Panc1 (cell line): ENCODE measurements around the gene CLEC12A. TPM values are rescaled to one million over a fixed set of nuclear protein-coding genes. Genes with fewer than 3 reads are reported as not detected.

Experiments used
- ATAC-seq: fragments of 200-7000 bp; cut with Tn5 transposase; 2 replicates; pipeline ENCODE4 v1.9.1; 2020; ENCODE audit warnings: mild to moderate bottlenecking, moderate library complexity
- BruUV-seq: library from RNA; stranded (reverse); fragments of 400-500 nt; replicated peaks from 2 replicates; lab custom pipeline; 2021; lab: Mats Ljungman, UMichigan
- CTCF ChIA-PET: fragments of 300-600 bp; sonication (Branson Sonifier 250); formaldehyde crosslinking; loops from one replicate; lab custom pipeline; 2022; ENCODE audit warnings: antibody characterized with exemption; lab: Charles Lee
- POLR2A ChIA-PET: fragments of 300-600 bp; sonication (Branson Sonifier 250); formaldehyde crosslinking; loops from one replicate; lab custom pipeline; 2022; ENCODE audit warnings: antibody characterized with exemption; lab: Charles Lee
- DNase-seq: peaks from one replicate; pipeline ENCODE4 v3.0.0-alpha.2; 2010; ENCODE audit warnings: low read depth, low spot score
- H3K27ac ChIP-seq: 2 replicates; pipeline ENCODE4 v1.5.1; 2011; ENCODE audit warnings: mild to moderate bottlenecking, low read length, inconsistent platforms
- H3K27me3 ChIP-seq: fragments of 200-500 bp; sonication (Bioruptor generic); 2 replicates; pipeline ENCODE4 v1.6.0; 2014; ENCODE audit warnings: low read length, inconsistent platforms; ENCODE audit not compliant: control insufficient read depth, insufficient read depth
- H3K36me3 ChIP-seq: fragments of 200-500 bp; sonication (Bioruptor generic); 2 replicates; pipeline ENCODE4 v1.5.1; 2014; ENCODE audit warnings: inconsistent platforms, mild to moderate bottlenecking, low read length, moderate library complexity; ENCODE audit not compliant: control insufficient read depth, insufficient read depth
- H3K4me1 ChIP-seq: 2 replicates; pipeline ENCODE4 v1.5.1; 2011; ENCODE audit warnings: inconsistent platforms, mild to moderate bottlenecking, low read length, moderate library complexity; ENCODE audit not compliant: control insufficient read depth, insufficient read depth
- H3K4me3 ChIP-seq, 2 experiments: 2 replicates each; pipeline ENCODE4 v1.5.1; 2011 to 2012; ENCODE audit warnings: low read depth in 2 of 2, low read length in 2 of 2, mild to moderate bottlenecking in 2 of 2, inconsistent platforms in 1 of 2, moderate library complexity in 1 of 2
- H3K9me3 ChIP-seq: fragments of 200-500 bp; sonication (Bioruptor generic); 2 replicates; pipeline ENCODE4 v1.5.1; 2014; ENCODE audit warnings: low read depth, mild to moderate bottlenecking, inconsistent platforms, low read length, moderate library complexity; ENCODE audit not compliant: control insufficient read depth, insufficient read depth
- CTCF ChIP-seq: fragments of 450-650 bp; IDR thresholded peaks from 2 replicates; pipeline ENCODE4 v1.5.1; 2017; ENCODE audit warnings: mild to moderate bottlenecking
- POLR2AphosphoS5 ChIP-seq: IDR thresholded peaks from 2 replicates; pipeline ENCODE4 v1.6.1; 2012; ENCODE audit warnings: mild to moderate bottlenecking, low read depth, low read length, moderate library complexity
- REST ChIP-seq, 2 experiments: IDR thresholded peaks; 2 replicates each; pipeline ENCODE4 v1.6.1; 2011 to 2012; ENCODE audit warnings: low read depth in 2 of 2, control low read depth in 1 of 2, low read length in 1 of 2, mild to moderate bottlenecking in 1 of 2, moderate library complexity in 1 of 2; ENCODE audit not compliant: insufficient read depth in 1 of 2
- SIN3A ChIP-seq: IDR thresholded peaks from 2 replicates; pipeline ENCODE4 v1.6.1; 2012; ENCODE audit warnings: low read depth, mild to moderate bottlenecking, low read length, moderate library complexity, borderline replicate concordance; ENCODE audit not compliant: insufficient read depth
- TCF7L2 ChIP-seq: IDR thresholded peaks from 2 replicates; pipeline ENCODE4 v1.6.1; 2011; ENCODE audit warnings: mild to moderate bottlenecking, low read depth, low read length, inconsistent platforms
- in situ Hi-C: cut with HindIII; loops from 2 replicates; pipeline ENCODE4 v1.10.0; 2016; ENCODE audit warnings: low sequenced_read_pairs, low pct_unique_long_range_greater_than_20kb
- intact Hi-C: fragments of 100-400 bp; cut with micrococcal nuclease; formaldehyde crosslinking; loops from one replicate; pipeline ENCODE4 v1.10.0; 2022; ENCODE audit not compliant: unreplicated experiment
- total RNA-seq: library from RNA; stranded (reverse); gene quantifications from one replicate; pipeline ENCODE4 v1.2.1, GENCODE V29; 2021; ENCODE audit not compliant: unreplicated experiment

The CLEC12A gene
- total RNA-seq, 1 experiment from 2014 or later, result not detected

- no peak for DNase-seq
- no peaks in the 10 kb centered on the region for H3K4me1 ChIP-seq
- no peak overlapping the region for H3K27ac ChIP-seq
- H3K9me3 ChIP-seq, result no peaks in the 10 kb centered on the region
- in situ Hi-C loops, result no loop called here
- BruUV-seq, result no TSS peak
- no peak for ATAC-seq
- CTCF ChIA-PET, result no interaction called here
- intact Hi-C loops, result no loop called here
- POLR2A ChIA-PET, result no interaction called here
- TF ChIP-seq TCF7L2 (no peak), REST (IDR thresholded peaks at IDR 0.05; ENCODE audit: insufficient read depth in 1 of 2, low read depth in 2 of 2, low read length in 1 of 2) (no peak), SIN3A (no peak), CTCF (no peak), POLR2AphosphoS5 (no peak)
- H3K27me3 ChIP-seq, result no peaks in the 10 kb centered on the region
- H3K36me3 ChIP-seq, result no peaks in the 10 kb centered on the region
- no peak overlapping the region for H3K4me3 ChIP-seq
These were observed 36.2 kb upstream of the CLEC12A start for GRCh38 chr12:9935026-9935425.

- no peak overlapping the region for H3K4me3 ChIP-seq
- no peaks in the 10 kb centered on the region for H3K27me3 ChIP-seq
- no TSS peak for BruUV-seq
- H3K27ac ChIP-seq, result no peak overlapping the region
- no peaks in the 10 kb centered on the region for H3K4me1 ChIP-seq
- intact Hi-C loops (no loop called here), in situ Hi-C loops (no loop called here)
- DNase-seq (no peak), ATAC-seq (no peak)
- ChIA-PET POLR2A (no interaction called here), CTCF (no interaction called here)
- no peaks in the 10 kb centered on the region for H3K9me3 ChIP-seq
- H3K36me3 ChIP-seq, result no peaks in the 10 kb centered on the region
- TF ChIP-seq REST (IDR thresholded peaks at IDR 0.05; ENCODE audit: insufficient read depth in 1 of 2, low read depth in 2 of 2, low read length in 1 of 2) (no peak), CTCF (no peak), POLR2AphosphoS5 (no peak), TCF7L2 (no peak), SIN3A (no peak)
These were observed 34.6 kb upstream of the CLEC12A start for GRCh38 chr12:9936591-9936990.
